HG03139 (cell line): ENCODE measurements around the gene CXCR3.

Experiments
- ATAC-seq: cut with Tn5 transposase; IDR thresholded peaks from one replicate; pipeline ENCODE4 v1.9.1; 2021; ENCODE audit not compliant: unreplicated experiment

Gene CXCR3

DNA sequence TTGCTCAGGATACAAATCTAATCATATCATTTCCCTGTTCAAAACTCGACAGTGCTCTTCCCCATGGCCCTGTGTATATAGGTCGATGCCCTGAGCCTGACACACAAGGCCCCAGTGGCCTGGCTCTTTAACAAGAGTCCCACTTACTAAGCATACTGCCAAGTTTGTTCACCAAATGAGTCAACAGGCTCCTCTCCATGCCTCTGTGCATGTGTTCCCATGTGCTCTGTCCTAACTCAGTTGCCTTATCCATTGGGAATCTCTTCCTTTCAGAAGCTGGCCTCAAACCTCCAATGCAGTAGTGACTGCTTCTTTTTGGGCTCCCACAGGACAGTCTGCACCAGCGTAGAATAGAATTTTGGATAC lies 18.9 kb upstream of the CXCR3 start:
- no peak for ATAC-seq

- ATAC-seq = no peak
Observed at GRCh38 chrX:71636438-71637252, 18.3 kb upstream of the CXCR3 start.

- ATAC-seq = no peak
Observed at GRCh38 chrX:71634366-71634765, 16.1 kb upstream of the CXCR3 start.

DNA sequence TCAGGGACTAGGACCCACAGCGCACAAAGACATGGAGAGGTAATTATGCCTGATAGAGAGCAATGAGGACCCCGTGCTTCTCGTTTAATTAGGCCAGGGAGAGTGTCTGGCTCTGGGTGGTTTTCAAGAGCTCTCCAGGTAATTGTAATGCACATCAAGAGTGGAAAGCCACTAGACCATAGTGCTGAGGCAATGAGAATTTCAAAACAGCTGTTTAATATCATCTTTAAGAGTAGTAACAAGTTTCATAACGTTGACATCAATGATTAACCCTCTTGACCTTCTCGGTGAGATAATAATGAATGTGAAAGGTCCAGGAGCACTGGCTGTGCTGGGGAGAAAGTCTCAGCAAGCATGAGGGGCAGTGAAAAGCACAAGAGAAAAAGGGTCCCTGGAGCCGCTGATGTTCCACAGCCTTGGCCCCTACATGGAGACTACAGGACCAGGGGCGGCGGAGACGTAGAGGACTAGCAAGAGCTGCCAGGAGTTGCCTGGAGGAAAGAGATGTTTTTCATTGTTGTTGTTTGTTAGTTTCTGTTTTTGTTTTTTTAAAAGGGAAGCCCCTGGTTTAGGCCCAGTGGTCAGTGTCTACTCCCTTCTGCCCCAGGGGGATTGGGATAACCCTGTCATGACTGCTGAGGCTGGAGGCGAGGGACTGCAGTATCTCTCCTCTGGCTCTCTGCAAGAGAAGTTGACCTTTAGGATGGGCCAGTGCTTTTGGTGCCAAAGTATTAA lies 14.8 kb upstream of the CXCR3 start:
- no peak for ATAC-seq

- peak; percentile 71 for ATAC-seq
Observed at GRCh38 chrX:71629467-71629866, 11.2 kb upstream of the CXCR3 start.

DNA sequence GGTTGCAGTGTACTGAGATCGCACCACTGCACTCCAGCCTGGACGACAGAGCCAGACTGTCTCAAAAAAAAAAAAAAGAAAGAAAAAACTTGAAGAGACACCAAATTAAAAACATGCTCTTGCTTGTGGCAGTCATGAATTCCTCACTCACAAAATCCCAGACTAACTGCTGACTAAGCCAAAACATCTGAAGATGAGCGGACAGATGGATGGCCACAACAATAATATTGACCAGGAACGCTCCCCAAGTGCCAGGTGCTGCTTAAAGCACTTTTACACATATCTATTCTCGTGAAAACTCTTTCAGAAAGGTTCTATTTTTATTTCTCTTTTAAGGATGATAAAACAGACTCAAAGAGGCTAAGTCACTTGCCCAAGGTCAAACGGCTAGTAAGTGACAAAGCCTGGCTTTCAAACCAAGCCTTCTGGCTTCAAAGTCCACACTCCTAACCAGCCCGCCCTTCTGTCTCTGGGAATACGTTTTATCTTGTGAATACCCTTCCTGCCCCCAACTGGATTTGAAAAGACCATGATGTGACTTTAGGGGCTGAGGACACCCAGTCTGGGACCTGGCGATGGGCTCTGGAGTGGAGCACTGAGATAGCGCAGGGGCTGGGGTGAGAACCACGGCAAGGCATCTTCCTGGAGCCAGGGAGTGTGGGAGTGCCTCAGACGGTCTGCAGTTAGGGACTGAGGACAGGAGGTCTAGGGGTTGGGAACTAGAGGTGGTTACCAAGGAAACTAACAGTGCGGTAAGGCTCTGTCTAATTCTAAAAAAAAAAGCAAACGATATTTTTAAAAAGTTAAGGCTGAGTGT lies 9.5 kb upstream of the CXCR3 start:
- no peak for ATAC-seq

DNA sequence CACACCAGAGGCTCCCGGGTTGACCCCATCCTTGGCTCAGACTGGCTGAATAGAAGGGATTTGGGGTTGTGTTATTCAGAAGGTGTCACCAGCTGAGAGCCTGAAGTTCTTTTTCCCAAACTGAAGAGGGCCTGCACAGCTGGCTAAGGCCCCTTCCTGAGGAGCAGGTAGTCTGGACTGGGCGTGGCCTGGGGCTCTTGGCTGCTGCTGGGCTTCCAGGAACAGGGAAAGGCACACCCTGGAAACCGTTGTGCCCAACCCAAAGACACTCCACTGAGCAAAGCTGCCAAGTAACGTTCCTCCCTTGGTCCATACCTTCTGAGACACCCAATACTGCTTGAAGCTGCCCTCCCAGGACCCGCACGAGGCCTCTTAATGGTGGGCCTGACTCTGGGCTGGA lies 8.3 kb upstream of the CXCR3 start:
- ATAC-seq = no peak

- ATAC-seq = no peak
Observed at GRCh38 chrX:71625471-71625870, 7.2 kb upstream of the CXCR3 start.

DNA sequence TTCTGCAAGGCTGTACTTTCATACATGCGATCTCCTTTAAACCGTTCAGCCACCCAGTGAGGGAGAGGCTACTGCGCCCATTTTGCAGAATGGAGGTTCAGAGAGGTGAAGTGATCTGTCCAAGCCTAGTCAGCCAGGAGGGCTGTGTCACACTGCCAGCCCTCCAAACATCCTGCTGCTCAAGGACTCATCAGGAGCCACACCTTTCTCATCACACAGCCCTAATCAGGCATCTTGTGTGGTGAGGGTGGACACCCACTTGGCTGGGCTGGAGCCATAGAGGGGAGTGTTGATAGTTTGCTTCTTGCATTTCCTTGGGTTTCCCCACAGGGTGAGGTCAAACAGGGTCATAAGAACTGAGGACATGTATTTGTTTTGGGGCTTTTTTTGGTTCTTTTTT lies 5.4 kb upstream of the CXCR3 start:
- ATAC-seq = no peak

- peak; percentile 70 for ATAC-seq
Observed at GRCh38 chrX:71622576-71623450, 4.5 kb upstream of the CXCR3 start.

DNA sequence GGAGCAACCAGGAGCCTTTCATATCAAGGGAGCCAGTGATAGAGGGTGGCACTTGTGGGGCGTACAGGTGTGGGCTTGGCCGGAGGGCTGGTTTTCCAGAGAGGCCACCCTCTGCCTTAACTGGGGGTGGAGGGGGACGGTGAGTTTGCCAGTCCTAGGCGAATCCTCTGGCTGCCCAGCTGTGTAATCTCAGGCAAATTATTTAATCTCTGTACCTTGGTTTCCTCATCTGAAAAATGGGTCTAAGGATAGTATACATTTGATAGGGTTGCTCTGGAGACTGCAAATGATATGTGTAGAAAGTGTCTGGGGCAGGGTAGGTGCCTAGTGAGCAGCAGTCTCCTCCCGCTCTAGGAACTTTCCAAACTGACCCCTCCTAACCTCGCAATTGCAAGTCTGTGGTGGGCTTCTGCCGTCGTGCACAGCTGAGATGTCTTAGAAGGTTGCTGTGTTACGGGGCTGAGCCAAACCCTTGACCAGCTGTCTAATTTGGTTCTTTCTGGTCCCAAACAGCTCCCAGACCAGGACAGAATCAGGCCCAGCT lies 3.8 kb upstream of the CXCR3 start:
- no peak for ATAC-seq

- no peak for ATAC-seq
Observed at GRCh38 chrX:71621603-71622002, 3.3 kb upstream of the CXCR3 start.

- no peak for ATAC-seq
Observed at GRCh38 chrX:71619986-71620385, 1.7 kb upstream of the CXCR3 start.

DNA sequence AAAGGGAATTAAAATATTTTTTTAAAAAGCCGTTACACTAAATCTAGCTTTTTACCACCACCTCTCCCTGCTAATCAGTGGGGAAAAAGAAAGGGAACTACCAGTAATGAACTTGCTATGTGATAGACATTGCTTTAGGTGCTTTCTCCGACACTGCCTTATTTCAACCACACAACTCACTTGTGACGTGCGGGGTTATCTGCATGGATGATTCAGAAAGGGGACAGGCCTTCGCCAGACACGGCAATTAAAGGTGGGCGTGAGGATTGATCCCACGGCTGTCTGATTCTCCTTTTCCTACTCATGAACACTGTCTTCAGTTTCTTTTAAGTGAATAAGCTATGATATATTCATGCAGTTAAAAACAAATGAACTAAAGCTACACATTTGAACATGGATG lies 882 bp upstream of the CXCR3 start:
- no peak for ATAC-seq

DNA sequence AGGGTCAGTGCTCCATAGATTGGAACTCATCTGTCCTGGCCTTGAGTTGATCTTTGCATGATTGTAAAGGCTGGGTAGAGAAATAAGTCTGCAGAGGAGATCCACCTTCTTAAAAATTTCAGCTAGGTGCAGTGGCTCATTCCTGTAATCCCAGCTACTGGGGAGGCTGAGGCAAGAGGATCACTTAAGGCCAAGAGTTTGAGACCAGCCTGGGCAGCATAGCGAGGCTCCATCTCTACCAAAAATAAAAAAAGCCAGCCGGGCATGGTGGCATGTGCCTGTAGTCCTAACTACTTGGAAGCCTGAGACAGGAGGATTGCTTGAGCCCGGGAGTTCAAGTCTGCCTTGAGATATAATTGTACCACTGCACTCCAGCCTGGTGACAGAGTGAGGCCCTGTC lies 476 bp upstream of the CXCR3 start:
- no peak for ATAC-seq

DNA sequence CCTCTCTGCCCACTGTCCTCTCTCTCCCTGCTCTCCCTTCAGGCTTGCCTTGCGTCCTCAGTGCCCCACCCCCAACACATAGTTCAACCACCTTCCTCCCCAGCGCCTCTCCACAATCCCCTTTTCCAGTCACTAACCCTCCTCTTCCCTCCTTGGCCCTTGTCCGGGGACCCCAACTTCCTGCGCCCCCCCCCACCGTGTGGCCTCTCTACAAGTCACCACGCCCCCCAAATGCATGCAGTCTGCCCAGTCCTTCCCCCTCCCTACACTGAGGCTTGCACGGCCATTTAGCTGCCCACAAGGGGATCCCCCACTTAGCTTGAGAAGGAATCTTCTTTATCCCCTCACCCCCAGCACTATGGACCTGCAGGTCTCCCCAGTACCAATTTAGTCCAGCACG lies 569 bp downstream of the CXCR3 start:
- no peak for ATAC-seq

DNA sequence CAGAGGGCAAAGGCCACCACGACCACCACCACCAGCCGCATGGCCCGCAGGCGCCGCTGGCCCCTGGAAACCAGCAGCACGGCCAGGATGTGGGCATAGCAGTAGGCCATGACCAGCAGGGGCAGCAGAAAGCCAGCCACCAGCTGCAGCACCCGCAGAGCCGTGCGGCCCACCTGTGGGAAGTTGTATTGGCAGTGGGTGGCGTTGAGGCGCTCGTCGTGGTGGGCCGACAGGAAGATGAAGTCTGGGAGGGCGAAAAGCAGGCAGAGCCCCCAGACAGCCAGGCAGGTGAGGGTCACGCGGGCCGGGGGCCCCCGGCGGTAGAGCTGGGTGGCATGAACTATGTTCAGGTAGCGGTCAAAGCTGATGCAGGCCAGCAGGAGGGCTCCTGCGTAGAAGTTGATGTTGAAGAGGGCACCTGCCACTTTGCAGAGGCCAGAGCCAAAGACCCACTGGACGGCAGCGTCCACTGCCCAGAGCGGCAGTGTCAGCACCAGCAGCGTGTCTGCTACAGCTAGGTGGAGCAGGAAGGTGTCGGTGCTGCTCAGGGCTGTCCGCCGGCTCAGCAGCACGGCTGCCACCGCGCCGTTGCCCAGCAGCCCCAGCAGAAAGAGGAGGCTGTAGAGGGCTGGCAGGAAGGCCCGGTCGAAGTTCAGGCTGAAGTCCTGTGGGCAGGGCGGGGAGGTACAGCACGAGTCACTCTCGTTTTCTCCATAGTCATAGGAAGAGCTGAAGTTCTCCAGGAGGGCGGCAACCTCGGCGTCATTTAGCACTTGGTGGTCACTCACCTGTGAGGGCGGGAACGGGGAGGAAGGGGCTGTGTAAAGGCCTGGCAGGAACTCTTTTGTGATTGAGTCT lies 1.4 kb downstream of the CXCR3 start:
- ATAC-seq = no peak

DNA sequence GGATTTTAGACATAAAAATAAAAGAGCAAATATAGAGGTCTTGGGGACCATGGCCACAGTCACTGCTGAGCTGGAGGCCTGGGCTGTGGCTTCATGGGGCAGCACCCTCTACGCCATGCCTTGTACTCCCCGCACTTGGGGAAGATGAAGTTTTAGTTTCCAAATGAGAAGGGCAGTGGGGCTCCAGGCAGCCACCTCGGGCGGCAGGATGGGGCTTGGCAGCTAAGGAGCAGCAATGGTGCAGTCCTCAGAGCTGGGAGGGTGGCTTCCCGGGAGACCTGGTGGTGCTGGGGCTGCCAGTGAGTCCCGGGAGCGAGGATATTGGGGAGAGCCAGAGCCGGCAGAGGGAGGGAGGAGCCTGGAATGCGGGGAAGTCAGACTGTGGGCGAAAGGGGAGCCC lies 2.4 kb downstream of the CXCR3 start:
- no peak for ATAC-seq

GRCh38 chrX:71615056-71615455 lies 3.3 kb downstream of the CXCR3 start:
- ATAC-seq = no peak

DNA sequence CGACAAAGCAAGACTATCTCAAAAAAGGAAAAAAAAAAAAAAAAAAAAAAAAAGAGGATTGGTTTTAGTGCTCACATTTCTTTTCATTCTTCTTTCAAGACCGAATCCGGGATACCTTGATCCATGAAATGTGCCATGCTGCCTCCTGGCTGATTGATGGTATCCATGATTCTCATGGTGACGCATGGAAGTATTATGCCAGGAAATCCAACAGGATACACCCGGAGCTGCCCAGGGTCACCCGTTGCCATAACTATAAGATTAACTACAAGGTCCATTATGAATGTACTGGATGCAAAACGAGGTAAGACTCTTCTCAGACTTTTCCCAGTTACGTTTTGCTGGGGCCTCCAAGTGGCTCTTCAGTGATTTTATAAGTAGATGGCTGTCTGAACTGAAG lies 6.1 kb downstream of the CXCR3 start:
- no peak for ATAC-seq
